Measurements from ENCODE around the gene OR7G1. TPM values are rescaled to one million over a fixed set of nuclear protein-coding genes. Genes with fewer than 3 reads are reported as not detected.

The OR7G1 gene
- total RNA-seq, 1 experiment from 2014 or later, result not detected

GRCh38 chr19:9116547-9116946 is 984 bp upstream of the OR7G1 start:
- no peak overlapping the region for H3K4me3 ChIP-seq (ENCODE audit: low read depth, low read length, poor library complexity, severe bottlenecking)
- no peaks in the 10 kb centered on the region for H3K27me3 ChIP-seq (replicated peaks; ENCODE audit: insufficient read depth, low read depth, low read length, poor library complexity)
- no peaks in the 10 kb centered on the region for H3K36me3 ChIP-seq (ENCODE audit: insufficient read depth, low read length, poor library complexity, severe bottlenecking)
- no TSS peak for BruUV-seq (replicated peaks)
- TF ChIP-seq CTCF (conservative IDR thresholded peaks at IDR 0.05; ENCODE audit: low read depth, low read length), result no peak
- TF ChIP-seq EZH2 (IDR thresholded peaks at IDR 0.05; ENCODE audit: borderline replicate concordance, low read depth, low read length, poor library complexity, severe bottlenecking), result no peak
- no peak for DNase-seq (ENCODE audit: low spot score)
- ChIA-PET CTCF (no interaction called here), POLR2A (ENCODE audit: low non-redundant PET) (no interaction called here)
- no peaks in the 10 kb centered on the region for H3K4me1 ChIP-seq (ENCODE audit: insufficient read depth, low read length, poor library complexity, severe bottlenecking)
- intact Hi-C loops (cut with micrococcal nuclease; ENCODE audit: unreplicated experiment), result no loop called here
- no peak overlapping the region for H3K27ac ChIP-seq (ENCODE audit: low read depth, low read length, poor library complexity, severe bottlenecking)
- H3K9me3 ChIP-seq (ENCODE audit: low read depth, low read length, poor library complexity, severe bottlenecking), result no peaks in the 10 kb centered on the region

GRCh38 chr19:9109959-9110358 is 5.6 kb downstream of the OR7G1 start:
- no peak for DNase-seq (ENCODE audit: low spot score)
- Histone ChIP-seq H3K27ac (ENCODE audit: low read depth, low read length, poor library complexity, severe bottlenecking) (no peak overlapping the region), H3K4me3 (ENCODE audit: low read depth, low read length, poor library complexity, severe bottlenecking) (no peak overlapping the region), H3K4me1 (ENCODE audit: insufficient read depth, low read length, poor library complexity, severe bottlenecking) (no peaks in the 10 kb centered on the region), H3K27me3 (replicated peaks; ENCODE audit: insufficient read depth, low read depth, low read length, poor library complexity) (peaks cover 3% of the 10 kb centered on the region), H3K9me3 (ENCODE audit: low read depth, low read length, poor library complexity, severe bottlenecking) (no peaks in the 10 kb centered on the region), H3K36me3 (ENCODE audit: insufficient read depth, low read length, poor library complexity, severe bottlenecking) (no peaks in the 10 kb centered on the region)
- ChIA-PET POLR2A (ENCODE audit: low non-redundant PET) (no interaction called here), CTCF (no interaction called here)
- TF ChIP-seq CTCF (conservative IDR thresholded peaks at IDR 0.05; ENCODE audit: low read depth, low read length) (no peak), EZH2 (IDR thresholded peaks at IDR 0.05; ENCODE audit: borderline replicate concordance, low read depth, low read length, poor library complexity, severe bottlenecking) (no peak)
- intact Hi-C loops (cut with micrococcal nuclease; ENCODE audit: unreplicated experiment), result no loop called here
- BruUV-seq (replicated peaks), result no TSS peak

GRCh38 chr19:9107375-9107774 is 8.2 kb downstream of the OR7G1 start, which contains the start of gene OR7G2:
OR7G2 (minus strand) TSS chr19:9107475; CDS start chr19:9103243, 4,232 bp downstream.
- TF ChIP-seq CTCF (conservative IDR thresholded peaks at IDR 0.05; ENCODE audit: low read depth, low read length) (no peak), EZH2 (IDR thresholded peaks at IDR 0.05; ENCODE audit: borderline replicate concordance, low read depth, low read length, poor library complexity, severe bottlenecking) (no peak)

More at GRCh38 chr19:9107375-9107774, 8.2 kb downstream of the OR7G1 start, which contains the start of gene OR7G2:
- Histone ChIP-seq H3K9me3 (ENCODE audit: low read depth, low read length, poor library complexity, severe bottlenecking) (no peaks in the 10 kb centered on the region), H3K27ac (ENCODE audit: low read depth, low read length, poor library complexity, severe bottlenecking) (no peak within 1 kb of the TSS), H3K4me3 (ENCODE audit: low read depth, low read length, poor library complexity, severe bottlenecking) (no peak within 1 kb of the TSS), H3K36me3 (ENCODE audit: insufficient read depth, low read length, poor library complexity, severe bottlenecking) (no peaks in the 10 kb centered on the region), H3K27me3 (replicated peaks; ENCODE audit: insufficient read depth, low read depth, low read length, poor library complexity) (peaks cover 13% of the 10 kb centered on the region), H3K4me1 (ENCODE audit: insufficient read depth, low read length, poor library complexity, severe bottlenecking) (no peaks in the 10 kb centered on the region)
- no peak for DNase-seq (ENCODE audit: low spot score)
- ChIA-PET CTCF (no interaction called here), POLR2A (ENCODE audit: low non-redundant PET) (no interaction called here)
- intact Hi-C loops (cut with micrococcal nuclease; ENCODE audit: unreplicated experiment), result no loop called here
- no TSS peak for BruUV-seq (replicated peaks)
